H7 (cell line): Measurements from ENCODE around the gene RNF183. TPM values are rescaled to one million over a fixed set of nuclear protein-coding genes. Genes with fewer than 3 reads are reported as not detected.

ENCODE experiments used
- DNase-seq: peaks from one replicate; pipeline ENCODE4 v3.0.0; 2012
- H3K27me3 ChIP-seq: 2 replicates; pipeline ENCODE4 v1.6.0; 2011; ENCODE audit warnings: mild to moderate bottlenecking, low read length; ENCODE audit not compliant: control insufficient read depth, insufficient read depth
- H3K36me3 ChIP-seq: replicated peaks from 2 replicates; pipeline ENCODE4 v1.5.1; 2011; ENCODE audit warnings: low read length; ENCODE audit not compliant: control insufficient read depth, insufficient read depth
- H3K4me3 ChIP-seq: 2 replicates; pipeline ENCODE4 v1.5.1; 2011; ENCODE audit warnings: low read depth, mild to moderate bottlenecking, control low read depth, low read length, moderate library complexity; ENCODE audit not compliant: insufficient read depth
- total RNA-seq: library from RNA; depleted of rRNA; stranded (reverse); fragments of >200 nt; shearing (Covaris generic); gene quantifications from 2 replicates; pipeline ENCODE4 v1.2.3, GENCODE V29; 2014

The RNF183 gene
- total RNA-seq, 1 experiment from 2014 or later, result not detected

- no peaks in the 10 kb centered on the region for H3K27me3 ChIP-seq
- no peak overlapping the region for H3K4me3 ChIP-seq
- H3K36me3 ChIP-seq, result no peaks in the 10 kb centered on the region
- DNase-seq, result no peak
These were observed 28.6 kb upstream of the RNF183 start for GRCh38 chr9:113331780-113332179.

DNA sequence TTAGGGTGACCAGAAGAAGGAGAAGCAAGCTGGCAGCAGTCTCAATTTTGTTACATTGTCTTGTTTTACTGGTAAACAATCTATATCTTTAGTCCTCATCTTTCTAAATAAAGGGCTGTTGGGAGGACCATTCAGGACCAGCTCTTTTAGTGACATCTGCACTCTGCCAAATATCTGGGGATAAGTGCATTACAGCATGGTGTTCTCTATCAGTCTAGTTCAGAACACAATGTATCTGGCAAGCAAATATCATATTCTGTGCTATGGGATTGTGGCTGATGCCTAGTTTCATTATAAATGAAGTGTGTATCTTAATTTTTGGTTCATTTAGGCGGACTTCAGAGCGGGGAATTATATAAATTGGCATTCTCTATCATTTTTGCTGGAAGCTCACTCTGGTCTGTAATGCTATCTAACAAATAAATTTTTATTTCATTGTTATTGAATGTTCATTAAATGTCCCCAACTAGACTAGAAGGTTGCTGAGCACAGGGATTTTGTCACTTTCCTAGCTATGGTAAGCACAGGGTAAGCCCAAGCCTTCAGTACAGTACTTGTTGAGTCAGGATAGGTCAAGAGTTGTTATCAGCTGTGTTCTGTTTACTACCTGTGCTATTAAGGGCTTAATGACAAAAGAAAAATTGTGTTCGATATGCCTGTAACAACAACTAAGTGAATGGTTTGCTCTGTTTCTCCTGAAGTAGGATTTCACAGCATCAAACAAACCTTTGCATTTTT, 25.0 kb upstream of the RNF183 start:
- Histone ChIP-seq H3K4me3 (no peak overlapping the region), H3K27me3 (no peaks in the 10 kb centered on the region), H3K36me3 (no peaks in the 10 kb centered on the region)
- no peak for DNase-seq

- Histone ChIP-seq H3K4me3 (no peak overlapping the region), H3K27me3 (peaks cover 2% of the 10 kb centered on the region; the same call in 1 of the 2 replicates), H3K36me3 (no peaks in the 10 kb centered on the region)
- no peak for DNase-seq
These were observed 23.1 kb upstream of the RNF183 start for GRCh38 chr9:113326230-113326629.

DNA sequence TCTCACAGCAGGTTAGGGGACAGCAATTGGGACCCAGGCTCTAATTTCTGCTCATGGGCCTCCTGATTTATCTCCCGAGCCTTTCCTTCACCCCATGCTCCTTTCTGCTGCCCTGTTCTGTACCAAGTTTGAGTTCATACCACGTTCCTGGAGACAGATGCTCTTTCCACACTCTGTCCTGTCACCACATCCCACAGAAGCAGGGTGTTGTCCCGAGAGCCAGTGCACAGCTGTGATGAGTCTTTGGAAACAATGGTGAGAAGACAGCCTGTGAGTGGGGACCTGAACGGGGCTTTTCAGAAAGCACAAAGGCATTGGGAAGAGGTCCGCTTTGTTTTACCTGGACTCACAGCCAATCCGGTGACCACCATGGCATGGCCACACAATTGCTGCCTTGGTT, 19.5 kb upstream of the RNF183 start:
- no peak for DNase-seq
- H3K4me3 ChIP-seq, result no peak overlapping the region
- H3K27me3 ChIP-seq, result peaks cover 2% of the 10 kb centered on the region; the same call in 1 of the 2 replicates
- no peaks in the 10 kb centered on the region for H3K36me3 ChIP-seq

DNA sequence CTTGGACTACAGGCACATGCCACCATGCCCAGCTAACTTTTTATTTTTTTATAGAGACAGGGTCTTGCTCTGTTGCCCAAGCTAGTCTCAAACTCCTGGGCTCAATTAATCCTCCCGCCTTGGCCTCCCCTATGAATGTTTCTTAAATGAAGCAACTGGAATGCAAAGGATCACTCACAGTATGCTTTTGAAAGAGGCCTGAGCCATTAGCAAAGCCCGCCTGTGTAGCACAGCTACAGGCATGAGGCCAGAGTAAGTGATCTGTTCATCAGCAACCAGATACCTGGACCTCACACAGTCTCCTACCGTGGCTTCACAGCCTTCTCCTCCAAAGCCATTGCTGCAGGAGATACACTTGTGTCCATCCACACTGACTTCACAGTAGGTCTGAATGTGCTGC, 16.9 kb upstream of the RNF183 start:
- Histone ChIP-seq H3K27me3 (peaks cover 2% of the 10 kb centered on the region; the same call in 1 of the 2 replicates), H3K4me3 (no peak overlapping the region), H3K36me3 (no peaks in the 10 kb centered on the region)
- DNase-seq, result no peak

GRCh38 chr9:113319054-113319453, 15.9 kb upstream of the RNF183 start:
- no peak for DNase-seq
- H3K4me3 ChIP-seq, result no peak overlapping the region
- peaks cover 2% of the 10 kb centered on the region; the same call in 1 of the 2 replicates for H3K27me3 ChIP-seq
- no peaks in the 10 kb centered on the region for H3K36me3 ChIP-seq

DNA sequence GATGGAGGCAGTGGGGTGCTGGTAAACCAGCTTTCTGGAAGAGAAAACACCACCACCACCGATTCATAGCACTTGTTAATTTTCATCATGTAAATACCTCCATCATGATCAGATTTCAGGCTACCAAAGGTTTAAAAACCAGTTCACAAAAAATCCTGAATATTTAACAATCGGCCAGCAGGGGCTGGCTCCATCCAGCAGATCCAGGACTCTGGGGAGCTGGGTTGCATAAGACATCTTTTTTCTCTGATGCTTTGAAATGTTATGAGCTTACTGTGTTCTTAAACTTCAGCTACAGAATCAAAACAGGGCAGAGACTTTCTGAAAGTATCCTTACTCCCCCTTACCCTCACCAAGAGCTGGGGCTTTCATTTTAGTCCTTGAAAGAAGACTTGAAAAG, 14.6 kb upstream of the RNF183 start:
- no peaks in the 10 kb centered on the region for H3K36me3 ChIP-seq
- DNase-seq, result no peak
- H3K4me3 ChIP-seq, result no peak overlapping the region
- H3K27me3 ChIP-seq, result peaks cover 2% of the 10 kb centered on the region; the same call in 1 of the 2 replicates

- Histone ChIP-seq H3K4me3 (no peak overlapping the region), H3K27me3 (no peaks in the 10 kb centered on the region; the same call in 1 of the 2 replicates), H3K36me3 (no peaks in the 10 kb centered on the region)
- DNase-seq, result no peak
These were observed 12.9 kb upstream of the RNF183 start for GRCh38 chr9:113316030-113316429.

- H3K27me3 ChIP-seq, result no peaks in the 10 kb centered on the region
- no peak for DNase-seq
- no peak overlapping the region for H3K4me3 ChIP-seq
- no peaks in the 10 kb centered on the region for H3K36me3 ChIP-seq
These were observed 12.1 kb upstream of the RNF183 start for GRCh38 chr9:113315231-113315630.

- H3K27me3 ChIP-seq, result no peaks in the 10 kb centered on the region
- no peak overlapping the region for H3K4me3 ChIP-seq
- DNase-seq, result no peak
- H3K36me3 ChIP-seq, result no peaks in the 10 kb centered on the region
These were observed 10.1 kb upstream of the RNF183 start for GRCh38 chr9:113313261-113313660.

GRCh38 chr9:113311961-113312360, 8.8 kb upstream of the RNF183 start:
- DNase-seq, result no peak
- no peaks in the 10 kb centered on the region for H3K27me3 ChIP-seq
- H3K36me3 ChIP-seq, result no peaks in the 10 kb centered on the region
- no peak overlapping the region for H3K4me3 ChIP-seq

DNA sequence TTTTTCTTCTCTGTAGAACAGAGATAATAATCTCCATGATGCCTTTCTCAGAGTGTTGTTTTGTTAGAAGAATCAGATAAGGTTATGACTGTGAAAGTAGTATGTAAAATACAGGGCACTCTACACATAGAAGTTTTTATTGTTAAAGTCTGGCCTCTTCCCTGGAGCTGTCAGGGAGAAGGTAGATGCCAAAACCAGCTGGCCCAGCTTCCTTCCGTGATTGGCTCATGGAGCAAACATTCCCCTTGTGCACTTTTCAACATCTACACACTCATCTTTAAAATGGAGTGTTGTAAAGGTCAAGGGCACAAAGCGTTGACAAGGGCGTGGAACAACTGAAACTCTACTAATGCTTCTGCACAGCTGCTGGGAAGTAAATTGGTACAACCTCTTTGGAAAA, 7.4 kb upstream of the RNF183 start:
- Histone ChIP-seq H3K4me3 (no peak overlapping the region), H3K36me3 (no peaks in the 10 kb centered on the region), H3K27me3 (no peaks in the 10 kb centered on the region)
- DNase-seq, result no peak

DNA sequence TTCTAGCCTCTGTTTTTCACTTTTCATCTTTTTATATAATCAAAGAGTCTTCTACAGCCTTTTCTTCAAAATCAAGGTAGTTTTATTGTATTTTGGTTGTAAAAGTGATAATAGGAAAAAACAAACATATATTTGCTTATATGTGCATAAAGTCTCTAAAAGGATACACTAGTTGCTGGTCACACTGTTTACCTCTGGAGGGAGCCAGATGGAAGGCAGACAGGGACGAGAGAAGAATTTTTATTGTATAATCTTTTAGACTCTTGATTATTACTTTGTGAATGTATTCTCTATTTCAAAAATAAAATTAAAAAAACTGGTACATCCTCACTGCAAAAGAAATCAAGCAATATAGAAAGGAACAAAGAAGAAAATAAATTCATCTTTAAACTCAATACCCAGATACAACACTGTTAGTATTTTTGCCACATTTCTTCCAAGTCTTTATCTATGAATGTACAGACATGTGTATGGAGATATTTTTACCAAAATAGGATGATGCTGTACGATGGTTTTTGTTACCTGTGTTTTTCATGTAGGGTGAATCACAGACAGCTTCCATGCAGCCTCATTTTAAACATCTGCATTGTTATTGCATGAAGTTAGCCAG, 6.1 kb upstream of the RNF183 start:
- DNase-seq, result peak; percentile 49
- Histone ChIP-seq H3K36me3 (no peaks in the 10 kb centered on the region), H3K4me3 (no peak overlapping the region), H3K27me3 (no peaks in the 10 kb centered on the region)

GRCh38 chr9:113307396-113307975, 4.3 kb upstream of the RNF183 start:
- Histone ChIP-seq H3K36me3 (no peaks in the 10 kb centered on the region), H3K27me3 (no peaks in the 10 kb centered on the region), H3K4me3 (no peak overlapping the region)
- no peak for DNase-seq

DNA sequence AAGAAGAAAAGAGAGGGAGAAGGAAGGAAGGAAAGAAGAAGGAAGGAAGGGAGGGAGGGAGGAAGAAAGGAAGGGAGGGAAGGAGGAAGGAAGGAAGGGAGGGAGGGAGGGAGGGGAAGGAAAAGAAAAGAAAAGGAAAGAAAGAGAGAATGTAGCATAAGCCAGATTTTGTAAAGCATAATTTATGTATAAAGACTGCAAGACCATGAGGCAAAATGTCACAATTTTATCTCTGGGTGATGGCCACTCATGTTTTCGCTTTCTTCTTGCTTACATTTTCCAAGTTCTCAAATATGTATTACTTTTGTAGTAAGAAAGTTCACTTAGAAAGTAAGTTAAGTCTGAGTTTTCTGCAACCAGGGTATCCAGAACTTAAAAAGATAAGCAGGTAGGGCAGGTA, 3.4 kb upstream of the RNF183 start:
- DNase-seq, result no peak
- H3K4me3 ChIP-seq, result no peak overlapping the region
- no peaks in the 10 kb centered on the region for H3K36me3 ChIP-seq
- no peaks in the 10 kb centered on the region for H3K27me3 ChIP-seq
